Fibroblast of the conjunctiva (primary cell): ENCODE results near the gene FN1.
A peak's percentile ranks its signal among the peaks of the same experiment; 100 is the strongest.
"Not testable (repeated sequence)": the region's sequence is repeated elsewhere in the genome, so short reads cannot be mapped to it uniquely, and the experiment has no call there.

Experiments used
- DNase-seq: peaks from one replicate; pipeline ENCODE4 v3.0.0-alpha.2; 2010; ENCODE audit warnings: low read depth

Gene FN1

GRCh38 chr2:215364157-215365155 lies 71.4 kb downstream of the FN1 start:
- no peak for DNase-seq

- DNase-seq, result no peak
These were observed 72.3 kb downstream of the FN1 start for GRCh38 chr2:215363461-215364156.

GRCh38 chr2:215363039-215363438 lies 72.8 kb downstream of the FN1 start:
- no peak for DNase-seq

GRCh38 chr2:215362562-215362904 lies 73.3 kb downstream of the FN1 start:
- DNase-seq, result no peak

DNA sequence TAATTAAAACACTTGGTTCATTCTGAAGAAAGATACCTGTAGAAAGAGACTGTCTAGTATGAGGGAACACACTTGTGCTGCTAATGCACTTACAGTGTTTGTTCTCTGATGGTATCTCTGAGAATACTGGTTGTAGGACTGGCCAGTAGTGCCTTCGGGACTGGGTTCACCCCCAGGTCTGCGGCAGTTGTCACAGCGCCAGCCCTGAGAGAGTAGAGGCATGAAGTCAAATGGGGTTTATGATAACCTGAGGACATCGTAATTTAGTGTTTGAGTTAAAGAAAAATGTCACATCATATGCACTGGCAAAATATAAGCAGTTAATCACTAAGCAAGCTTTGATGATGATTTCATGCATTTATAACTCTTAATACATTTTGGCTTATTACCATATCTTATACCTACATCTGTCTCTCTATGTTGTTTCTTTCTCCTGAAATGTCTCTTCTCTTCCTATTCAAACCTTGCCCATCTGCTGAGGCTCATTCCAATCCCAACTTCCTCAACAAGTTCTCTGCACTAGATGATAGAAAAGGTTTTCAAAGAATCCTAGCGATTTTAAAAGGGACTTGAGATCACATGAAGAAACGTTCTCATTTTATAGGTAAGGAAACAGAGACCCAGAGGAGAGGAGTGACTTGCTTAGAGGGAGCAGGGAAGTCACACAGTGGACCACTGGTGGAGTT lies 73.8 kb downstream of the FN1 start:
- no peak for DNase-seq

- DNase-seq, result no peak
These were observed 74.5 kb downstream of the FN1 start for GRCh38 chr2:215361211-215361875.

- DNase-seq, result no peak
These were observed 75.3 kb downstream of the FN1 start for GRCh38 chr2:215360596-215360995.

GRCh38 chr2:215360059-215360458 lies 75.8 kb downstream of the FN1 start:
- DNase-seq, result not testable (repeated sequence)

- no peak for DNase-seq
These were observed 76.3 kb downstream of the FN1 start for GRCh38 chr2:215359576-215359922.

DNA sequence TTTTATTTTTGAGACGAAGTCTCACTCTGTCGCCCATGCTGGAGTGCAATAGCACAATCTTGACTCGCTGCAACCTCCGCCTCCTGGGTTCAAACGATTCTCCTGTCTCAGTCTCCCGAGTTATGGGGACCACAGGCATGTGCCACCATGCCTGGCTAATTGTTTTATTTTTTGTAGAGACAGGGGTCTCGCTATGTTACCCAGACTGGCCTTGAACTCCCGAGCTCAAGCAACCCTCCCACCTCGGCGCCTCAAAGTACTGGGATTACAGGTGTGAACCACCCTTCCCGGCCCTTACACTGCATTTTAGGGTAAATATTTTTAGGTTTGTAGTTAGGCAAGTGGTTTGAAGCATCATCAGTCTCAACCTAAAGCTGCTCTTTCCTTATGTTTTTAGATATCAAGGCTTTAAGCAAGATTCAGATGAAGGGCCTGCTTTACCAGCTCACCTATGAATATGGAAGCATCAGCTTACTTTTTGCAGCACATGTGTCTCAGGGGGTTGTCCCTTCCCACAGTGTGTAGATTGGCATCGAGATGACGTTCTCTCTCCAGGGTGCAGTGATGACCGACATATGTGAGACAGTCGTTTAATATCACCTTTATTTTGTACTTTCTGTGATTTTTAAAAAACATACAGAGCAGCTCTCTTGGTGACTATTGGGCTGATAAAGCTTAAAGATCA lies 76.8 kb downstream of the FN1 start:
- DNase-seq, result no peak

DNA sequence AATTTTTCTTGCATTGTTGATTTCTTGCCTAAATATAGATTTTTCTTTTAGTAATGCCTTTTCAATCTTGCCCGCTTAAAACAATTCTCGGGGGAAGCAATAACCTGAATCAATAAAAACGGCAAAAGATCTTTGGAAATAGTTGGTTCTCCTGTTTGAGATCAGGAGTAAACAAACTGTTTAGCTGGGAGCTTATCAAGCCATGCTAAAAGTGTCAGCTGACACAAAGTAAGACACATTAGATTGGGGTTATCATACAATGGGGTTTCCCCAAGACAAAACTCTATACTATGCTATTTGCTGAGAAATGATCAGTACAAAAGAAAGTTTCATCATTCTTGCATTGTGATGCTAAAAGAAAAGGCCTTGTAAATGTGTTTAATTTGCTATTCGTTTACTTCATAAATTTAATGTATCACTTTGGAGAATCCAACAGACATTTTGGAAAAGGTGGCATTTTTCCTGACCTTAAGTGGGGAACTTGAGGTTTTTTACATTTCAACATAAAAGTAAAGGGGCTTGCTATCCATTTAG lies 77.5 kb downstream of the FN1 start:
- no peak for DNase-seq

GRCh38 chr2:215357660-215358059 lies 78.2 kb downstream of the FN1 start:
- no peak for DNase-seq

DNA sequence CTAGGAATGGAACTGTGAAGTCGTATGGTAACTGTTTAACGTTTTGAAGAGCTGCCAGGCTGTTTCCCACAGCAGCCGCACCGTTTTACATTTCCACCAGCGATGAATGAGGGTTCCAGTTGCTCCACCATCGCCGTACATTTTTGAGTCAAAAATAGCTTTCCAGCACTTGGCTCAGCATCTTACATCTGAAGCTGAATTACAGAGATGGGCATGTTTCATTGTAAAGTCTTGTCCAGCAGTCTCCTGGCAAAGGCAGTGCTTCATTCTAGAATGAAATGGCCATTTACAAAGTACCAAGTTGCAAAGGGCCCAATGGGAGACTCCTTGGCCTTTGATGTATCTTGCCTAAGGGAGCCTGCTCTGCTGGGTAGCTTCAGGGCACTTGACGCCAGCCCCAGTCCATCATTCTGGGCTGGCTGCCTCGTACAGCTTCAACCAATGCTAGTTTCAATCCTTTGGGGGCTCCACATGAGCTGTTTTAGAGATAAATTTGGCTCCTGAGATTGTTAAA lies 78.9 kb downstream of the FN1 start:
- peak; percentile 56 for DNase-seq

GRCh38 chr2:215356334-215356947 lies 79.4 kb downstream of the FN1 start:
- no peak for DNase-seq

DNA sequence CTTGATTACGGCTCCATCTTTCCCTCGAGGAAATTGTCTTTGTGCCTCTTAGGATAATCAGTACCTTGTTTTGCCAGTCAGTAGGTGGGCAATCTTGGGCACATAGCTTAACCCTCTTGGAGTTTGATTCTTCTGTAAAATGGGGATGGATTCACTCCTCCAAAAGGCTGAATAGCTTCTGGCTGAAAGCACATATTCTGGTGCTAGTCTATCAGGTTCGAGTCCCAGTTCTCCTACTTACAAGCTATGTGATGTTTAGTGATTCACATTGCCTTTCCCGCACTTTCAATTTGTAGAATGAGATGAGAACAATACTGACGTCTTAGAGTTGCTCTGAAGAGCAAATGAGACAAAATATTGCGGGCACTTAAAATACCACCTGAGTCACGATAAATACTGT lies 80.1 kb downstream of the FN1 start:
- no peak for DNase-seq

DNA sequence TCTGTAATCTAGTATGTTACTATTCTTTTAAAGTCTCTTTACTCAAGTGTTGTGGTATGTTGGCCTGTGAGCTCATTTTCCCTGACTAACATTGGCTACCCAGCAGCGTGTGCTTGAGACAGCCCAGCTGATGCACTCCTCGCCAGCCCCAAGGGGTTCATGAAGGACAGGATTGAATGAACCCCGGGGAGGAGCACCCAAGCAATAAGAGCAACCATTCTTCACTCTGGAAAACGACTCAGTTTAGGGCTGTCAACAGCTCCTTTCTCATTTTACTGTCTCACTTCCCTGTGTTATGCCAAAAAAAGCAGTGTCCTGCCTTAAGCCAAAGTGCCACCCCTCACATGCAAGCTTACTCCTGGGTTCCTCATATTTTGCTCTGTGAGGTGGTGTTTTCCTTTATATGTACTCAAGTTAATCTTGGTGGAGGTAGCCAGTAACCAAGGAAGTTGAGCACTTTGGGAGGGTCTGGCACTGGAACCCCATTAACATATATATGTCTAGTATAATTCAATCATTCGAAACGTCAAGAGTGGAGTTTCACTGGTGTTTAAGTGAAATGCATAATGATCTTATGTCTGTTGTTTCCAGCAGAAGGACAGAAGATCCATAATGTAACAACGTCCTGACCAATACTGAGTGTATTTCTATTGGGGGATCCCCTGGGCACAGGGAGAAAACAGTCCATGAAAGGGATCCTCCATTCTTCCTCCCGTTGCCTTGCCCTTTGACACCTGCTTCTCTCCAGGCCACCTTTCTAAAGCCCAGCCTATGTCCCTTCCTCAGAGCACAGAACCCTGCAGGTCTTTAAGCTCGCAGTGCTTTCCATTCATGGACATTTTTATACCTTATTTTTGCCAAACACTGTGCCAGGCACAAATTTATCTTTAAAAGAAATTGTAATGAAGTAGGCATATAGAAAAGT lies 80.8 kb downstream of the FN1 start:
- DNase-seq, result no peak

- no peak for DNase-seq
These were observed 83.3 kb downstream of the FN1 start for GRCh38 chr2:215352602-215353001.

DNA sequence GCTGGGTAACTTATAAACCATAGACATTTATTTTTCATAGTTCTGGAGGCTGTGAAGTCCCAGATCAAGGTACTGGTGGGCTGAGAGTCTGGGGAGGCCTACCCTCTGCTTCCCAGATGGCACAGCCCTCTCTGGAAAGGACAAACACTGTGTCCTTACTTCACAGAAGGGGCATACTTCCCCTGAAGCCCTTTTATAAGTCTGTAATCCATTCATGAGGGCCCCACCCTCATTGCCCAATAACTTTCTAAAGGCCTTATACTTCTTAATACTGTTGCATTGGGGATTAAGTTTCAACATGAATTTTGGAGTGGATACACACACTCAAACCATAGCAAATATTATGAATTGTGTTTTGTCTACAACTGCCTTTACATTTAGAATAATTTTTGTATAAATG lies 88.0 kb downstream of the FN1 start:
- no peak for DNase-seq

DNA sequence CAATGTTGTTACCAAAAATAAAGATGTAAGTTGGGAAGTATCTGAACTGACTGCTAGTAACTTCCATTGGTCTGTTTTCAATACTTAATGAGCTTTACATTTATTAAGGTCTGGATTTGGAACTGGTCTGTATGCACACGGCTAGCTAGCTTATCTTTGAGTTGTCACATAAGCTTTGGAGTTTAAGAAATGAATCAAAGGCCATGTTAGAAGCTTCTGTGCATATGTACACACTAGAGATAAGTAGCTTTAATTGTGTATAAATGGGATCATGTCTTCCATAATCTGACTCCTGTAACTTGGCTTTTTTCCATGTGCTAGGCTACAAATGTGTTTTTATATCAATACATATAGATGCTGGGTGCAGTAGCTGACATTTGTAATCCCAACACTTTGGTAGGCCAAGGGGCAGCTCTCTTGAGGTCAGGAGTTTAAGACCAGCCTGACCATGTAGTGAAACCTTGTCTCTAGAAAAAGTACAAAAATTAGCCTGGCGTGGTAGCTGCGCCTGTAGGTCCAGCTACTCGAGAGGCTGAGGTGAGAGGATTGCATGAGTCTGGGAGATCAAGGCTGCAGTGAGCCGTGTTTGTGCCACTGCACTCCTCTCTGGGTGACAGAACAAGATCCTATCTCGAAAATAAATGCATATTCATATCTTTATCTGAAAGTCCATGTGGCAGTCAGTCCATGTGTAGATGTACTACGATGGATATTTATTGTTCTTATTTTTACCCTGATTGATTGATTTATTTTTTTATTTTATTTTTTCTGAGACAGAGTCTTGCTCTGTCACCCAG lies 96.8 kb downstream of the FN1 start:
- DNase-seq, result no peak
